Stimulated activated CD8-positive, alpha-beta memory T cell treated with anti-CD3 and anti-CD28 coated beads, Interleukin-15, amount 100 ng/mL, for 24 hours (primary cell): ENCODE data around the gene TARS2.

Experiments used
- DNase-seq: peaks from one replicate; pipeline ENCODE4 v3.0.0-alpha.2; 2020; ENCODE audit warnings: low read depth

TARS2 gene

DNA sequence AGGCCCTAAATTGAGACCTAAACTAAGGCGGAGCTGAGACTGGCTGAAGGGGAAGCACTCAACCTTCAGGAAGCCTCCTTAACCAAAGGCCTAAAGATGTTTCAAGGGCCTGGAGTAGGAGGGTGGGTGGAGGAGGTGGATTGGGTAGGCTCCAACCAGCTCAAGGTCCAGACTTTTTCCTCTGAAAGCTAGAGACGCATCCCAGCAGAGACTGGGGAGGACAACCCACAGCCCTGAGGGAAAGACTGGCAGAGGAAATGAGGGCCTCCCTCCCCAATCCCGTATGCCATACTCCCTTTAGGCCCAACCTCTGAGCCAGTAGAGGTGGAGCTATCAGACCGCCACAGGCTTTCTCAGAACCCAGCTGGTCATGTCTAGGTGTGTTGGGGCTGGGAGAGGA is 21.8 kb downstream of the TARS2 start:
- no peak for DNase-seq

DNA sequence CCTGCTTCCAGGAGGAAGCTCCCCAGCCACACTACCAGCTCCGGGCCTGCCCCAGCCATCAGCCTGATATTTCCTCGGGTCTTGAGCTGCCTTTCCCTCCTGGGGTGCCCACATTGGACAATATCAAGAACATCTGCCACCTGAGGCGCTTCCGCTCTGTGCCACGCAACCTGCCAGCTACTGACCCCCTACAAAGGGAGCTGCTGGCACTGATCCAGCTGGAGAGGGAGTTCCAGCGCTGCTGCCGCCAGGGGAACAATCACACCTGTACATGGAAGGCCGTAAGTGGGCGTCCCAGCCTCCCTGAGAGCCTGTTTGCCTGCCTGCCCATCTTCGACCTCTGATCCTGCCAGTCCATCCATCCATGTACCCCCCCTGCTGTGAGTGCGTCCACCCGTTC is 24.3 kb downstream of the TARS2 start:
- DNase-seq, result no peak

DNA sequence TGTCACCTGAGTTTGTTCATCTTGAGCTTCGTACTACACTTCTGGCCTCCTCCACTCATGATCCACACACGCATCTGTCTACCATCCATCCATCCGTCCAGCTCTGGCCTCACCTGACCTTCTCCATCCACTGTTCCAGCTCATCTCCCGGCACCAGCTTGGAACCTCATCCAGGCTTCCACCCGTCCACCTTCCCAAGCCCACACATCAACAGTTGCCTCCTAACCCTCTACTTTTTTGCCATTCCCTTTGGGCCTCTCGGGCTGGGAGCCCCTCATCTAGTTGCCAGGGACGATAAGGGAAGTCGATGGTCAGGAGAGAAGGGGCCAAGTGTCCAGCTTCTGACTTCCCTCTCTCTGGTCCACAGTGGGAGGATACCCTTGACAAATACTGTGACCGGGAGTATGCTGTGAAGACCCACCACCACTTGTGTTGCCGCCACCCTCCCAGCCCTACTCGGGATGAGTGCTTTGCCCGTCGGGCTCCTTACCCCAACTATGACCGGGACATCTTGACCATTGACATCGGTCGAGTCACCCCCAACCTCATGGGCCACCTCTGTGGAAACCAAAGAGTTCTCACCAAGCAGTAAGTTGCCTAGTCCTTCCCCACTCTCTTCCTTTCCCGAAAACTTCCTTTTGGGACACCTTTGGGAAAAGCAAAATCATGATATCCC is 24.9 kb downstream of the TARS2 start:
- DNase-seq, result no peak

DNA sequence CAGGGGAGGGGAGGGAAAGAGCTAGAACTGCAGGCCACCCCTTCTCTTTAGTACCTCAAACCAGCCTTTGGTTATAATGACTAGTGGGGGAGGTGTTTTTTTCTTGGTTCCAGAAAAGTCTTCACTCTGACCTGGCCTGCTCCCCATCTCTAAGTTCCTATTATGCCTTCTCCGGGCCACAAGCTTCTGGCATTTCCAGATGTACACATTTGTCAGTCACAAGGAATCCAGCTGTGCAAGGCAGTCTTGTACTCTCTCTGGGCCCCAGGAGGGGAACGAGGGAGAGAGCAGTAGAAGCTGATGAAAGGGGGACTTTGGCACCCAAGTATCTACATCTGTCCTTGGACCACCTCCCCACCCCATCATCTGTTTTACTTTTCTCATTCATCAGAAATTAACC is 25.6 kb downstream of the TARS2 start:
- DNase-seq, result no peak

DNA sequence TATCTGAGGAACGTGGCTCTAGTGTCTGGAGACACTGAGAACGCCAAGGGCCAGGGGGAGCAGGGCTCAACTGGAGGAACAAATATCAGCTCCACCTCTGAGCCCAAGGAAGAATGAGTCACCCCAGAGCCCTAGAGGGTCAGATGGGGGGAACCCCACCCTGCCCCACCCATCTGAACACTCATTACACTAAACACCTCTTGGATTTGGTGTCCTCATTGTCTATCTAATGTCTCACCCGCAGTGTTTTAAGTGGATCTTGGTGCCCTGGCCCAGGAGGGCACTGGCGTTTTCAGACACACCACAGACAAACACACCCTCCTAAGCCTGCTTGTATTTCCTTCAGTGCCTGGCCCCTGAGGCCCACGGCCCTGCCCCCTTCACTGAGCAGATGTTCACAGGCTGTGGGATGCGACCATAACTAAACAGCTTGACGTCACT is 26.2 kb downstream of the TARS2 start:
- no peak for DNase-seq

- no peak for DNase-seq
Observed at GRCh38 chr1:150514260-150514659, 27.0 kb downstream of the TARS2 start.

DNA sequence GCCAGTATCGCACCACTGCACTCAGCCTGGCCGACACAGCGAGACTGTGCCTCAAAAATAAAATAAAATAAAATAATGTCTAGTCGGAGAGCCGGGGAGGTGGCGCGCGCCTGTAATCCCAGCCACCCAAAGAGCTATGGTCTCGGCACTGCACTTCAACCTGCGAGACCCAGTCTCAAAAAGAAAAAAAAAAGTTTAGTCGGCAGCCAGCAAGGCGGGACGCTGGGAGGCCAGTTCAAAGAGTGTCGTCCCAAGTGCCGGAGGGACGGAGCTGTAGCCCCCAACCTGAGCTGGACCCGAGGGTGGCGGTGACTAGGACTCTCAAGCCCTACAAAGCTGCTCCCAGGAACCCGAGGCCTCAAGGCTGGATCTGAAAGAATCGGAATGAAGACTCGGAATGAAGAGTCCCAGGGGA is 27.7 kb downstream of the TARS2 start:
- DNase-seq, result no peak

GRCh38 chr1:150515328-150516049 is 28.3 kb downstream of the TARS2 start, which contains the start of gene FALEC:
Gene FALEC, plus strand, starts transcription at chr1:150515752.
- peak; percentile 86 for DNase-seq

GRCh38 chr1:150516050-150516591 is 28.9 kb downstream of the TARS2 start:
- no peak for DNase-seq

GRCh38 chr1:150516616-150517015 is 29.4 kb downstream of the TARS2 start:
- DNase-seq, result no peak

DNA sequence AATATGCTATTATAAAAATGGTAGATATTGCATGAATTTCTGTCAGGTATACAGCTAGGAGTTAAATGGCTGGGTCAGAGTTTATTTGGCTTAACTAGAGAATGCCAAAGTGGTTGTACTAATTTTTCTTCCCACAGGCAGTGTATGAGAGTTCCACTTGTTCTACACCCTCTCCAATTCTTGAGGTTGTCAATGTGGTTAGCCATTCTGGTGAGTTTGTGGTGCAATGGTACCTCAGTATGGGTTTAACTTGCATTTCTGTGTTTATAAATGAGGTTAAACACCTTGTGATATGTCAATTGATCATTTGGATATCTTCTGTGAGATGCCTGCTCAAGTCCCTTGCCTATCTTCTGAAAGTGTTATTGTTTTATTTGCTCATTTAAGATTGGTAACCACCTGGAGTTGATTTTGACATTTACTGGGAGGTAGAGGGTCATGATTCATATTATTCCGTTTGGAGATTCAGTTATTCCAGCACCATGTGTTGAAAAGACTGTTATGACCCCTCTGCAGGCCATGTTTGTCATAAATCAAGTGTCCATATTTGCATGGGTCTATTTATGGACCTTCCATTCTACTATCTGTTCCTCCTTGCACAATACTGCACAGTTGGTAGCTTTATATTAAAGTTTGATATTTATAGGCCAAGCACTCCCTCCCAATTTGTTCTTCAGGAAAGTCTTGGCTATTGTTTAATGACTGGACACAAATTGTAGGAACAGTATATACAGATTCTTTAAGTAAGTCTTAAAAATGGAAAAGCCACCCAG is 34.2 kb downstream of the TARS2 start:
- DNase-seq, result no peak

GRCh38 chr1:150525348-150525747 is 38.1 kb downstream of the TARS2 start:
- DNase-seq, result no peak

GRCh38 chr1:150528196-150528595 is 41.0 kb downstream of the TARS2 start:
- DNase-seq, result no peak

DNA sequence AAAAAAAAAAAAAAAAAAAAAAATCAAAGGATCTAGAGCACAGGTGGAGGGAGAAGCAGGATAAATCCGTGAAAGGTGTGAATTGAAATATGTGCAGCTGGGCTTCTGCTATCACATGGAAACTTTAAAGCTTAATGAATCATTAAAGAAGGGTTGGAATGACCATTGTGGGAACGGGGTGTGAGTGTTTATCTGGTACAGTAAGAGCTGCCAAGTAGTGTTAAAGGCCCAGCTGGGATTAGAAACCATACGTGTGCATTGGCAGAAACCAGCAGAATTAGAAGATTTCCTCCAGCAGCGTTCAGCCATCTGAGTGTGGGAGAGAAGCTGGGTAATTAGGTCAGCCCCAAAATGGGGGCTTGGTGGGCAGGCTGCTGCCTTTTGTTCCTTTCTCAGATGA is 41.8 kb downstream of the TARS2 start:
- no peak for DNase-seq

DNA sequence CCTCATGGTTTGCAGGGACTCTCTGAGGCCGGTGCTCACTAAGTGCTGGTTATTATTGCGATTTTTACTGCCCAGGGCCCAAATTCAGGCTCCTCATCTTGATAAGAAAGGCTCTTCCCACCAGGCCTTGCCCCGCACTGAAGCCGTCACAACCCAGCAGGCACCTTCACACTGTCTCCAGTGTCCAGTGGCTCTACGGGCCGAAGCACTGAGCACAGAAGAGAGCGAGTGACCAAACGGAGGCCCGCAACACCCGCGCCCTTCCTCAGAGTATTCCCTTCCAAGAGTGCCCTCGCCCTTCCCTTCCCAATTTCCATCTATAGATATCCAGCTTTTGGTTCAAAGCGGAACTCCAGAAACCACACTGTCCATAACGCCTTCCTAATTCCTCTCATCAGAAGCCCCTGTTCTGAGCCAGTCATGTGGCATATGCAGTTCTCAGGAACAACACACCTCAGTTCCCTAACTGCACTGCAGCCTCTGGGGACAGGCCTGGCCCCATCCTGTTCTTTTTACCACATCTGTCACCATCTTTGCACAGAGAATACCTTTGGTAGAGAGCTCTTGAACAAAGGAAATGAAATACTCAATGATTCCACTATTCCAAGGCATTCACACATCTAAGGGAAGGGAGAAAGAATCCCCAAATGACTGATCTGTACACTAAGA is 43.4 kb downstream of the TARS2 start:
- no peak for DNase-seq

DNA sequence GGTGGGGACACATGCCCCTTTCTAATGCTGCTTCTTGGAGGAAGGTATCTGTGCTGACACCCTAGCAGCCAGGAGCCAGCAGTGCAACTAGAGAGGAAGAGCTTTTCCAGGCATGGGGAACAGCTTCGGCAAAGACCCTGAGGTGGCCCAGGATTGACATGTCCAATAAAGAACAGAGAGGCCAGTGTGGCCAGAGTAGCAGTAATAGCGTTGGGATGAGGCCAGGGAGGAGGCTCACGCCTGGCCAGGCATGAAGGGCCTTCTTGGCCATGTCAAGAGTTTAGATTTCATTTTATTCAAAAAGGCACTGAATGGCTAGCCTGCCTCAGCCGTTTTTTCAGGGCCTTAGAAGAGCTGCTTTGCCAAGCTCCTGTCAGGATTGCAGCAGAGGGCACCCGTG is 45.6 kb downstream of the TARS2 start:
- no peak for DNase-seq

GRCh38 chr1:150534002-150534401 is 46.8 kb downstream of the TARS2 start:
- DNase-seq, result no peak

GRCh38 chr1:150535511-150536287 is 48.5 kb downstream of the TARS2 start:
- DNase-seq, result no peak

- DNase-seq, result no peak
Observed at GRCh38 chr1:150536836-150537731, 49.9 kb downstream of the TARS2 start.
